Activated CD4-positive, CD25-positive, alpha-beta regulatory T cell treated with anti-CD3 and anti-CD28 coated beads, Interleukin-2, amount 50 U/mL, for 16 hours (primary cell): ENCODE results near the gene TSHR.
"Not testable (repeated sequence)": the region's sequence is repeated elsewhere in the genome, so short reads cannot be mapped to it uniquely, and the experiment has no call there.

ENCODE experiments used
- DNase-seq: peaks from one replicate; pipeline ENCODE4 v3.0.0-alpha.2; 2020; ENCODE audit warnings: low read depth, low spot score

Gene TSHR

GRCh38 chr14:81068176-81068782, 112.9 kb downstream of the TSHR start:
- DNase-seq = no peak

GRCh38 chr14:81070511-81070910, 115.1 kb downstream of the TSHR start:
- no peak for DNase-seq

GRCh38 chr14:81085596-81085995, 130.2 kb downstream of the TSHR start:
- no peak for DNase-seq

GRCh38 chr14:81087230-81087629, 131.8 kb downstream of the TSHR start:
- DNase-seq = no peak

- DNase-seq = no peak
These were observed 135.7 kb downstream of the TSHR start for GRCh38 chr14:81091139-81091538.

- DNase-seq = no peak
These were observed 136.2 kb downstream of the TSHR start for GRCh38 chr14:81091660-81092059.

- DNase-seq = no peak
These were observed 138.2 kb downstream of the TSHR start for GRCh38 chr14:81093651-81094050.

- DNase-seq = no peak
These were observed 140.1 kb downstream of the TSHR start for GRCh38 chr14:81095539-81095938.

GRCh38 chr14:81096656-81097055, 141.2 kb downstream of the TSHR start:
- DNase-seq = no peak

- DNase-seq = no peak
These were observed 146.8 kb downstream of the TSHR start for GRCh38 chr14:81102217-81102616.

GRCh38 chr14:81103443-81103842, 148.0 kb downstream of the TSHR start:
- no peak for DNase-seq

GRCh38 chr14:81105378-81105777, 150.0 kb downstream of the TSHR start:
- DNase-seq = no peak

GRCh38 chr14:81105961-81106360, 150.5 kb downstream of the TSHR start:
- DNase-seq = no peak

GRCh38 chr14:81110186-81110585, 154.8 kb downstream of the TSHR start:
- DNase-seq = no peak

GRCh38 chr14:81113176-81113575, 157.8 kb downstream of the TSHR start:
- no peak for DNase-seq

- not testable (repeated sequence) for DNase-seq
These were observed 158.8 kb downstream of the TSHR start for GRCh38 chr14:81113945-81114820.

GRCh38 chr14:81120501-81120900, 165.1 kb downstream of the TSHR start:
- DNase-seq = no peak

GRCh38 chr14:81122326-81122725, 166.9 kb downstream of the TSHR start:
- no peak for DNase-seq

GRCh38 chr14:81123811-81124210, 168.4 kb downstream of the TSHR start:
- no peak for DNase-seq

- DNase-seq = no peak
These were observed 170.1 kb downstream of the TSHR start for GRCh38 chr14:81125536-81125935.

GRCh38 chr14:81127785-81128184, 172.4 kb downstream of the TSHR start:
- DNase-seq = no peak

- no peak for DNase-seq
These were observed 173.8 kb downstream of the TSHR start for GRCh38 chr14:81129242-81129641.

GRCh38 chr14:81132468-81132867, 177.0 kb downstream of the TSHR start:
- DNase-seq = no peak
